ENCODE results near the gene LHFPL4. TPM values are rescaled to one million over a fixed set of nuclear protein-coding genes. Genes with fewer than 3 reads are reported as not detected.
A peak's percentile ranks its signal among the peaks of the same experiment; 100 is the strongest.

The LHFPL4 gene
- total and polyA plus RNA-seq, 2 of the 13 experiments (the other 11 are each of a cell fraction or from before 2014, with no cell fraction given), result 0.02 to 0.03 TPM

DNA sequence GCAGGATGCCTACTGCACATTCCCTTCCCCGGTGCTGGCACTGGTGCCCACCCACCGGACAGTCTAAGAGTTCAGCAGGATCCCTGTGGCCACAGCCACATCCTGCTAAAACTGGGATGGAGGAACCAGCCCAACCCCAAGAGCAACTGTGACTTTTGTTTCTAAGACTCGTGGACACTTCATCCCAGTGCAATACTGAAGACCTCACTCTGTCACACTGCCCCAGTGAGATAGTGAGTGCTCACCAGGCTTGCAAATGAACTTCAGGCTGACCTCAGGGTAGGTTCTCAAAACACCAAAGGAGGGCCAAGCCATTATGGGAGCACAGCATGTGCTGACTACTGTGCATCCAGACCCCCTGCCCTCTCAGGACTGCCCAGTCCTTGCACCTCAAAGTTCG lies 49.0 kb upstream of the LHFPL4 start:
- no peak for FAIRE-seq

More for the DNA sequence above, 49.0 kb upstream of the LHFPL4 start:
- in situ Hi-C loops (cut with HindIII; ENCODE audit: extremely low pct_ligation_motif_present, low pct_unique_long_range_greater_than_20kb), result no loop called here
- Histone ChIP-seq H3K27me3 (ENCODE audit: control insufficient read depth in 1 of 2, insufficient read depth in 2 of 2, low read length in 2 of 2) (peaks cover 0 to 12% of the 10 kb centered on the region in 2 experiments; a peak in 1 of 5 replicates), H2AFZ (ENCODE audit: low read length) (no peak overlapping the region), H3K9ac (ENCODE audit: insufficient read depth, low read depth, low read length) (no peak overlapping the region), H3K4me2 (ENCODE audit: low read depth, low read length) (no peak overlapping the region), H3K4me3 (replicated peaks in 1 of 3; ENCODE audit: insufficient read depth in 1 of 3, low read depth in 2 of 3, low read length in 3 of 3) (no peak overlapping the region), H3K79me2 (ENCODE audit: insufficient read depth, low read length) (no peaks in the 10 kb centered on the region), H3K9me3 (ENCODE audit: low read length) (peaks cover 18% of the 10 kb centered on the region), H3K4me1 (ENCODE audit: insufficient read depth, low read length) (no peaks in the 10 kb centered on the region), H3K36me3 (replicated peaks in 1 of 2; ENCODE audit: control insufficient read depth in 1 of 2, insufficient read depth in 2 of 2, low read length in 2 of 2) (no peaks in the 10 kb centered on the region), H3K27ac (ENCODE audit: extremely low read length, insufficient read depth, low read length) (no peak overlapping the region), H4K20me1 (ENCODE audit: insufficient read depth, low read length) (no peaks in the 10 kb centered on the region)
- BruUV-seq (replicated peaks), result no TSS peak
- DNase-seq (ENCODE audit: low spot score) (no peak), ATAC-seq (peak; percentile 27; the same call in 2 of the 3 replicates)
- CTCF ChIA-PET (ENCODE audit: low intra/inter-chr PET ratio, low total read pairs), result no interaction called here
- POLR2A ChIA-PET, result no interaction called here
- 27% methylated on average over 2 of the region's 4 CpGs for WGBS (ENCODE audit: low lambda C conversion rate)
- intact Hi-C loops (cut with micrococcal nuclease; ENCODE audit: unreplicated experiment), result no loop called here
- TF ChIP-seq RFX3 (CRISPR knock-in tag; IDR thresholded peaks at IDR 0.05) (no peak), NR2F1 (CRISPR knock-in tag; IDR thresholded peaks at IDR 0.05) (no peak), ZNF263 (CRISPR knock-in tag; IDR thresholded peaks at IDR 0.05) (no peak), REPIN1 (CRISPR knock-in tag; IDR thresholded peaks at IDR 0.05; ENCODE audit: borderline replicate concordance, low read depth) (no peak), CAMTA2 (CRISPR knock-in tag; IDR thresholded peaks at IDR 0.05; ENCODE audit: borderline replicate concordance) (no peak), ZNF331 (CRISPR knock-in tag; IDR thresholded peaks at IDR 0.05) (no peak), KAT8 (CRISPR knock-in tag; IDR thresholded peaks at IDR 0.05) (no peak), IKZF1 (IDR thresholded peaks at IDR 0.05) (no peak), ZNF703 (CRISPR knock-in tag; IDR thresholded peaks at IDR 0.05; ENCODE audit: borderline replicate concordance) (no peak), ZFP62 (CRISPR knock-in tag; IDR thresholded peaks at IDR 0.05) (no peak), POLR2AphosphoS2 (IDR thresholded peaks at IDR 0.05; ENCODE audit: low read depth, low read length) (no peak), SKI (IDR thresholded peaks at IDR 0.05; ENCODE audit: partially characterized antibody) (no peak)
- TF ChIP-seq, protein P1, sequence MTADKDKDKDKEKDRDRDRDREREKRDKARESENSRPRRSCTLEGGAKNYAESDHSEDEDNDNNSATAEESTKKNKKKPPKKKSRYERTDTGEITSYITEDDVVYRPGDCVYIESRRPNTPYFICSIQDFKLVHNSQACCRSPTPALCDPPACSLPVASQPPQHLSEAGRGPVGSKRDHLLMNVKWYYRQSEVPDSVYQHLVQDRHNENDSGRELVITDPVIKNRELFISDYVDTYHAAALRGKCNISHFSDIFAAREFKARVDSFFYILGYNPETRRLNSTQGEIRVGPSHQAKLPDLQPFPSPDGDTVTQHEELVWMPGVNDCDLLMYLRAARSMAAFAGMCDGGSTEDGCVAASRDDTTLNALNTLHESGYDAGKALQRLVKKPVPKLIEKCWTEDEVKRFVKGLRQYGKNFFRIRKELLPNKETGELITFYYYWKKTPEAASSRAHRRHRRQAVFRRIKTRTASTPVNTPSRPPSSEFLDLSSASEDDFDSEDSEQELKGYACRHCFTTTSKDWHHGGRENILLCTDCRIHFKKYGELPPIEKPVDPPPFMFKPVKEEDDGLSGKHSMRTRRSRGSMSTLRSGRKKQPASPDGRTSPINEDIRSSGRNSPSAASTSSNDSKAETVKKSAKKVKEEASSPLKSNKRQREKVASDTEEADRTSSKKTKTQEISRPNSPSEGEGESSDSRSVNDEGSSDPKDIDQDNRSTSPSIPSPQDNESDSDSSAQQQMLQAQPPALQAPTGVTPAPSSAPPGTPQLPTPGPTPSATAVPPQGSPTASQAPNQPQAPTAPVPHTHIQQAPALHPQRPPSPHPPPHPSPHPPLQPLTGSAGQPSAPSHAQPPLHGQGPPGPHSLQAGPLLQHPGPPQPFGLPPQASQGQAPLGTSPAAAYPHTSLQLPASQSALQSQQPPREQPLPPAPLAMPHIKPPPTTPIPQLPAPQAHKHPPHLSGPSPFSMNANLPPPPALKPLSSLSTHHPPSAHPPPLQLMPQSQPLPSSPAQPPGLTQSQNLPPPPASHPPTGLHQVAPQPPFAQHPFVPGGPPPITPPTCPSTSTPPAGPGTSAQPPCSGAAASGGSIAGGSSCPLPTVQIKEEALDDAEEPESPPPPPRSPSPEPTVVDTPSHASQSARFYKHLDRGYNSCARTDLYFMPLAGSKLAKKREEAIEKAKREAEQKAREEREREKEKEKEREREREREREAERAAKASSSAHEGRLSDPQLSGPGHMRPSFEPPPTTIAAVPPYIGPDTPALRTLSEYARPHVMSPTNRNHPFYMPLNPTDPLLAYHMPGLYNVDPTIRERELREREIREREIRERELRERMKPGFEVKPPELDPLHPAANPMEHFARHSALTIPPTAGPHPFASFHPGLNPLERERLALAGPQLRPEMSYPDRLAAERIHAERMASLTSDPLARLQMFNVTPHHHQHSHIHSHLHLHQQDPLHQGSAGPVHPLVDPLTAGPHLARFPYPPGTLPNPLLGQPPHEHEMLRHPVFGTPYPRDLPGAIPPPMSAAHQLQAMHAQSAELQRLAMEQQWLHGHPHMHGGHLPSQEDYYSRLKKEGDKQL (CRISPR knock-in tag; IDR thresholded peaks at IDR 0.05; ENCODE audit: low read depth), result no peak
- TF ChIP-seq, protein P2, sequence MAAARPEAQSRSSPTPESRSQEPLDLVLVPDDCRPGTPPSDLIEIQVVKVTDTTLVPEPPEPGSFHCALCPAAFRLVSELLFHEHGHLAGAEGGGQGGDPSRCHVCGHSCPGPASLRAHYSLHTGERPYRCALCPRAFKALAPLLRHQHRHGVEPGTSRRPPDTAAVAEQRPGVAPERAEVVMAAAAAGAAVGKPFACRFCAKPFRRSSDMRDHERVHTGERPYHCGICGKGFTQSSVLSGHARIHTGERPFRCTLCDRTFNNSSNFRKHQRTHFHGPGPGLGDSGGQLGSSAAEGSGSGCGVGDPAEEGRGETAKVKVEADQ (CRISPR knock-in tag; IDR thresholded peaks at IDR 0.05; ENCODE audit: borderline replicate concordance), result no peak
- TF ChIP-seq, protein P3, sequence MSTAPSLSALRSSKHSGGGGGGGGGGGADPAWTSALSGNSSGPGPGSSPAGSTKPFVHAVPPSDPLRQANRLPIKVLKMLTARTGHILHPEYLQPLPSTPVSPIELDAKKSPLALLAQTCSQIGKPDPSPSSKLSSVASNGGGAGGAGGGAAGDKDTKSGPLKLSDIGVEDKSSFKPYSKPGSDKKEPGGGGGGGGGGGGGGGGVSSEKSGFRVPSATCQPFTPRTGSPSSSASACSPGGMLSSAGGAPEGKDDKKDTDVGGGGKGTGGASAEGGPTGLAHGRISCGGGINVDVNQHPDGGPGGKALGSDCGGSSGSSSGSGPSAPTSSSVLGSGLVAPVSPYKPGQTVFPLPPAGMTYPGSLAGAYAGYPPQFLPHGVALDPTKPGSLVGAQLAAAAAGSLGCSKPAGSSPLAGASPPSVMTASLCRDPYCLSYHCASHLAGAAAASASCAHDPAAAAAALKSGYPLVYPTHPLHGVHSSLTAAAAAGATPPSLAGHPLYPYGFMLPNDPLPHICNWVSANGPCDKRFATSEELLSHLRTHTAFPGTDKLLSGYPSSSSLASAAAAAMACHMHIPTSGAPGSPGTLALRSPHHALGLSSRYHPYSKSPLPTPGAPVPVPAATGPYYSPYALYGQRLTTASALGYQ (CRISPR knock-in tag; IDR thresholded peaks at IDR 0.05), result no peak

All from HepG2 (cell line).